Astrocyte (in vitro differentiated cells and primary cell): ENCODE data around the gene FMOD. TPM values are rescaled to one million over a fixed set of nuclear protein-coding genes. Genes with fewer than 3 reads are reported as not detected.
A peak's percentile ranks its signal among the peaks of the same experiment; 100 is the strongest.

Experiments used
- DNase-seq: peaks from one replicate; pipeline ENCODE4 v3.0.0-alpha.2; 2010; ENCODE audit warnings: low read depth
- FAIRE-seq: peaks from 2 replicates; lab custom pipeline; 2011; peaks lifted over from hg19 to GRCh38; lab: Jason Lieb, UNC
- H2AFZ ChIP-seq: 2 replicates; pipeline ENCODE4 v1.6.0; 2012; ENCODE audit warnings: low read depth, low read length, inconsistent platforms
- H3K27ac ChIP-seq: 2 replicates; pipeline ENCODE4 v1.5.1; 2011; ENCODE audit warnings: low read depth, low read length, inconsistent platforms
- H3K27me3 ChIP-seq: 2 replicates; pipeline ENCODE4 v1.6.0; 2011; ENCODE audit warnings: low read length, inconsistent platforms; ENCODE audit not compliant: insufficient read depth
- H3K36me3 ChIP-seq: 2 replicates; pipeline ENCODE4 v1.5.1; 2011; ENCODE audit warnings: low read length, inconsistent platforms; ENCODE audit not compliant: insufficient read depth
- H3K4me1 ChIP-seq: 2 replicates; pipeline ENCODE4 v1.5.1; 2011; ENCODE audit warnings: low read length, inconsistent platforms; ENCODE audit not compliant: insufficient read depth
- H3K4me2 ChIP-seq: 2 replicates; pipeline ENCODE4 v1.6.0; 2012; ENCODE audit warnings: low read length, inconsistent platforms
- H3K4me3 ChIP-seq: 2 replicates; pipeline ENCODE4 v1.5.1; 2011; ENCODE audit warnings: low read depth, mild to moderate bottlenecking, low read length, inconsistent platforms; ENCODE audit not compliant: insufficient read depth
- H3K79me2 ChIP-seq: 2 replicates; pipeline ENCODE4 v1.6.0; 2012; ENCODE audit warnings: mild to moderate bottlenecking, low read length, inconsistent platforms; ENCODE audit not compliant: insufficient read depth
- H3K9ac ChIP-seq: 2 replicates; pipeline ENCODE4 v1.6.0; 2012; ENCODE audit warnings: mild to moderate bottlenecking, low read length, inconsistent platforms
- H3K9me3 ChIP-seq: 2 replicates; pipeline ENCODE4 v1.5.1; 2012; ENCODE audit warnings: low read depth, mild to moderate bottlenecking, low read length, inconsistent platforms; ENCODE audit not compliant: insufficient read depth
- H4K20me1 ChIP-seq: 2 replicates; pipeline ENCODE4 v1.6.0; 2012; ENCODE audit warnings: low read length, inconsistent platforms; ENCODE audit not compliant: insufficient read depth
- H3K27ac Mint-ChIP-seq: one replicate; pipeline ENCODE4 v1.8.0; 2021; ENCODE audit warnings: mild to moderate bottlenecking, mixed read lengths; ENCODE audit not compliant: unreplicated experiment
- H3K27me3 Mint-ChIP-seq: one replicate; pipeline ENCODE4 v1.8.0; 2021; ENCODE audit warnings: low read depth, mixed read lengths; ENCODE audit not compliant: unreplicated experiment
- H3K36me3 Mint-ChIP-seq: one replicate; pipeline ENCODE4 v1.8.0; 2021; ENCODE audit warnings: low read depth, mixed read lengths; ENCODE audit not compliant: unreplicated experiment
- H3K4me1 Mint-ChIP-seq: one replicate; pipeline ENCODE4 v1.8.0; 2021; ENCODE audit warnings: low read depth, mixed read lengths; ENCODE audit not compliant: unreplicated experiment
- H3K4me3 Mint-ChIP-seq: one replicate; pipeline ENCODE4 v1.8.0; 2021; ENCODE audit warnings: mild to moderate bottlenecking, moderate library complexity, mixed read lengths; ENCODE audit not compliant: unreplicated experiment
- H3K9me3 Mint-ChIP-seq: one replicate; pipeline ENCODE4 v1.8.0; 2021; ENCODE audit warnings: mild to moderate bottlenecking, mixed read lengths; ENCODE audit not compliant: unreplicated experiment
- CTCF ChIP-seq: IDR thresholded peaks from 2 replicates; pipeline ENCODE4 v1.5.1; 2011; ENCODE audit warnings: low read depth, mild to moderate bottlenecking, inconsistent platforms, low read length, moderate library complexity; ENCODE audit not compliant: insufficient read depth
- EZH2 ChIP-seq: IDR thresholded peaks from 2 replicates; pipeline ENCODE4 v1.6.1; 2012; ENCODE audit warnings: mild to moderate bottlenecking, low read length, inconsistent platforms; ENCODE audit not compliant: insufficient read depth
- total RNA-seq: library from RNA; stranded (reverse); gene quantifications from 2 replicates; pipeline ENCODE4 v1.2.1, GENCODE V29; 2021

FMOD gene
- total RNA-seq, 1 donor from 2014 or later = not detected

- Mint-ChIP-seq H3K4me3 (peak overlapping the region; percentile 70), H3K27me3 (peaks cover 16% of the 10 kb centered on the region), H3K36me3 (no peaks in the 10 kb centered on the region), H3K4me1 (peaks cover 15% of the 10 kb centered on the region), H3K9me3 (no peaks in the 10 kb centered on the region), H3K27ac (peak overlapping the region; percentile 77)
- Histone ChIP-seq H3K27ac (no peak overlapping the region), H3K79me2 (no peaks in the 10 kb centered on the region), H3K9me3 (no peaks in the 10 kb centered on the region), H3K36me3 (no peaks in the 10 kb centered on the region), H4K20me1 (no peaks in the 10 kb centered on the region), H3K4me3 (peak overlapping the region; percentile 54), H3K4me1 (peaks cover 18% of the 10 kb centered on the region), H3K4me2 (peak overlapping the region; percentile 93), H3K27me3 (peaks cover 47% of the 10 kb centered on the region), H3K9ac (peak overlapping the region; percentile 68), H2AFZ (peak overlapping the region; percentile 88)
- FAIRE-seq (no peak), DNase-seq (peak; percentile 71)
- TF ChIP-seq EZH2 = no peak
- TF ChIP-seq CTCF = no peak
Observed at GRCh38 chr1:203326830-203327683, 23.9 kb downstream of the FMOD start.

- H3K36me3 ChIP-seq = no peaks in the 10 kb centered on the region
- H3K9me3 ChIP-seq = no peaks in the 10 kb centered on the region
- H3K4me2 ChIP-seq = peak overlapping the region; percentile 44
- peaks cover 20% of the 10 kb centered on the region for H3K4me1 ChIP-seq
- no peak overlapping the region for H3K9ac ChIP-seq
- H4K20me1 ChIP-seq = no peaks in the 10 kb centered on the region
- Mint-ChIP-seq H3K27me3 (peaks cover 18% of the 10 kb centered on the region), H3K36me3 (no peaks in the 10 kb centered on the region), H3K4me3 (no peak overlapping the region), H3K4me1 (peaks cover 23% of the 10 kb centered on the region), H3K9me3 (peaks cover 3% of the 10 kb centered on the region), H3K27ac (no peak overlapping the region)
- no peak overlapping the region for H3K4me3 ChIP-seq
- H3K27ac ChIP-seq = no peak overlapping the region
- TF ChIP-seq EZH2 = peak; percentile 20
- TF ChIP-seq CTCF = no peak
- H3K79me2 ChIP-seq = no peaks in the 10 kb centered on the region
- no peak for FAIRE-seq
- peak overlapping the region; percentile 28 for H2AFZ ChIP-seq
- no peak for DNase-seq
- H3K27me3 ChIP-seq = peaks cover 46% of the 10 kb centered on the region
Observed at GRCh38 chr1:203325418-203326091, 25.4 kb downstream of the FMOD start.
